ENCODE results near the gene S1PR5. TPM values are rescaled to one million over a fixed set of nuclear protein-coding genes. Genes with fewer than 3 reads are reported as not detected.

S1PR5 gene
- polyA plus RNA-seq, 3 donors, result 0.18 to 0.46 TPM; not detected in 1

- Histone ChIP-seq H3K27ac (ENCODE audit: low read depth in 1 of 2, low read length in 2 of 2) (no peak overlapping the region), H3K4me3 (replicated peaks in 1 of 3; ENCODE audit: low read depth in 2 of 3, low read length in 3 of 3) (no peak overlapping the region), H2AFZ (ENCODE audit: insufficient read depth, low read depth, low read length, poor library complexity, severe bottlenecking) (no peak overlapping the region), H3K27me3 (ENCODE audit: control insufficient read depth in 2 of 2, insufficient read depth in 2 of 2, low read length in 2 of 2) (no peaks in the 10 kb centered on the region), H4K20me1 (ENCODE audit: insufficient read depth, low read length) (peaks cover 34% of the 10 kb centered on the region), H3K36me3 (replicated peaks in 1 of 2; ENCODE audit: control insufficient read depth in 1 of 2, insufficient read depth in 2 of 2, low read length in 2 of 2) (peaks cover 40 to 61% of the 10 kb centered on the region in 2 donors), H3K4me2 (replicated peaks; ENCODE audit: extremely low read depth, low read length, poor library complexity, severe bottlenecking) (no peak overlapping the region), H3K4me1 (ENCODE audit: control insufficient read depth in 1 of 2, insufficient read depth in 2 of 2, low read length in 2 of 2) (peaks cover 8 to 9% of the 10 kb centered on the region in 2 donors), H3K9me3 (replicated peaks in 1 of 2; ENCODE audit: control insufficient read depth in 1 of 2, insufficient read depth in 1 of 2, low read length in 2 of 2) (no peaks in the 10 kb centered on the region), H3K79me2 (ENCODE audit: insufficient read depth, low read length) (peaks cover 23% of the 10 kb centered on the region), H3K9ac (ENCODE audit: insufficient read depth, low read length, poor library complexity, severe bottlenecking) (no peak overlapping the region)
- no peaks in the 10 kb centered on the region for H3K9me3 Mint-ChIP-seq
- DNase-seq, result no peak
- no peak overlapping the region for H3K4me3 Mint-ChIP-seq
- peak overlapping the region in 1 of 7 donors; percentile 52 for H3K27ac Mint-ChIP-seq
- intact Hi-C loops (cut with micrococcal nuclease), result no loop called here
- peaks cover 41 to 66% of the 10 kb centered on the region in 2 donors for H3K36me3 Mint-ChIP-seq
- WGBS (ENCODE audit: insufficient coverage), result 92% methylated on average over 9 of the region's 13 CpGs
- H3K4me1 Mint-ChIP-seq, result peaks cover 7% of the 10 kb centered on the region
- H3K27me3 Mint-ChIP-seq (ENCODE audit: low read depth in 3 of 3), result peaks cover 0 to 1% (median 0%) of the 10 kb centered on the region in 3 donors
- TF ChIP-seq CTCF (IDR thresholded peaks at IDR 0.05), result no peak
These were observed 30.7 kb downstream of the S1PR5 start for GRCh38 chr19:10486551-10486950.

- no peaks in the 10 kb centered on the region for H4K20me1 ChIP-seq (ENCODE audit: insufficient read depth, low read length)
- DNase-seq, result peak; percentile 66 to 85 (median 73)
- intact Hi-C loops (cut with micrococcal nuclease), result no loop called here
- Mint-ChIP-seq H3K9me3 (peaks cover 0 to 2% (median 0%) of the 10 kb centered on the region in 7 donors), H3K36me3 (no peaks in the 10 kb centered on the region), H3K27me3 (ENCODE audit: low read depth in 3 of 3) (peaks cover 9 to 19% (median 11%) of the 10 kb centered on the region in 3 donors), H3K4me3 (peak overlapping the region; percentile 80 to 84), H3K27ac (peak overlapping the region in 3 of 7 donors; percentile 15 to 66 (median 60)), H3K4me1 (peaks cover 21% of the 10 kb centered on the region)
- no peaks in the 10 kb centered on the region for H3K79me2 ChIP-seq (ENCODE audit: insufficient read depth, low read length)
- H3K4me2 ChIP-seq (replicated peaks; ENCODE audit: extremely low read depth, low read length, poor library complexity, severe bottlenecking), result peak overlapping the region; percentile 71
- TF ChIP-seq CTCF (IDR thresholded peaks at IDR 0.05), result peak; percentile 83
- no peaks in the 10 kb centered on the region for H3K36me3 ChIP-seq (replicated peaks in 1 of 2; ENCODE audit: control insufficient read depth in 1 of 2, insufficient read depth in 2 of 2, low read length in 2 of 2)
- 1% methylated on average over 32 of the region's 36 CpGs for WGBS (ENCODE audit: insufficient coverage)
- peak overlapping the region in 2 of 3 experiments; percentile 25 to 66 for H3K4me3 ChIP-seq (replicated peaks in 1 of 3; ENCODE audit: low read depth in 2 of 3, low read length in 3 of 3)
- no peaks in the 10 kb centered on the region for H3K9me3 ChIP-seq (replicated peaks in 1 of 2; ENCODE audit: control insufficient read depth in 1 of 2, insufficient read depth in 1 of 2, low read length in 2 of 2)
- H3K27ac ChIP-seq (ENCODE audit: low read depth in 1 of 2, low read length in 2 of 2), result no peak overlapping the region
- H3K27me3 ChIP-seq (ENCODE audit: control insufficient read depth in 2 of 2, insufficient read depth in 2 of 2, low read length in 2 of 2), result peaks cover 0 to 2% of the 10 kb centered on the region in 2 donors
- H2AFZ ChIP-seq (ENCODE audit: insufficient read depth, low read depth, low read length, poor library complexity, severe bottlenecking), result peak overlapping the region; percentile 72
- H3K9ac ChIP-seq (ENCODE audit: insufficient read depth, low read length, poor library complexity, severe bottlenecking), result no peak overlapping the region
- H3K4me1 ChIP-seq (ENCODE audit: control insufficient read depth in 1 of 2, insufficient read depth in 2 of 2, low read length in 2 of 2), result peaks cover 21 to 22% of the 10 kb centered on the region in 2 donors
These were observed 38.3 kb downstream of the S1PR5 start for GRCh38 chr19:10478903-10479384.

All from CD14-positive monocyte (primary cell).